ENCODE results near the gene CDKAL1. TPM values are rescaled to one million over a fixed set of nuclear protein-coding genes. Genes with fewer than 3 reads are reported as not detected.

The CDKAL1 gene
- total RNA-seq, 1 experiment from 2014 or later: 16.1 TPM

DNA sequence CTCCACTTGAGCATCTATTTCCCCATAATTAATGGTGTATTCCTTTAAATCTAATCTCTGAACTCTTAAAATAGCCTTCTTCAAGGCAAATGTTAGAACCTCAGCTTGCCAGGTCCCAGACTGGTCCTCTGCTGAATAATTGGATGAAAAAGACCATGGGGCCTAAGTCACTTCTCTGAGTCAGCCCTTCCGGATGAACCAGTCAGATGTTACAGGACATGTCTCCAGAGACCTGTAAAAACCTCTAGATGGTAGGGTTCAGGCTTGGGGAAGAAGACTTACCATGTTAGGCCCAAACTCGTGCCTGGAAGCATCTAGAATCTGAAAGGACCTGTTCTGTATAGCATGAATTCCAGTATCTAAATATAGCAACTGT, 97.3 kb downstream of the CDKAL1 start:
- H3K36me3 ChIP-seq (ENCODE audit: low read depth): no peaks in the 10 kb centered on the region
- H3K4me1 ChIP-seq (replicated peaks; ENCODE audit: insufficient read depth): peaks cover 14% of the 10 kb centered on the region
- H3K4me2 ChIP-seq: peak overlapping the region; percentile 38
- intact Hi-C loops (cut with micrococcal nuclease; ENCODE audit: unreplicated experiment): no loop called here
- ChIA-PET CTCF (no interaction called here), POLR2A (ENCODE audit: unreplicated experiment) (no interaction called here)
- no peak overlapping the region for H3K4me3 ChIP-seq
- H3K27ac ChIP-seq: no peak overlapping the region
- no TSS peak for BruUV-seq (replicated peaks)
- no peaks in the 10 kb centered on the region for H3K27me3 ChIP-seq (ENCODE audit: insufficient read depth, low read depth)
- H3K9me2 ChIP-seq (ENCODE audit: insufficient read depth): no peaks in the 10 kb centered on the region
- TF ChIP-seq EZH2 (IDR thresholded peaks at IDR 0.05; ENCODE audit: low read depth): no peak
- TF ChIP-seq, protein P1, sequence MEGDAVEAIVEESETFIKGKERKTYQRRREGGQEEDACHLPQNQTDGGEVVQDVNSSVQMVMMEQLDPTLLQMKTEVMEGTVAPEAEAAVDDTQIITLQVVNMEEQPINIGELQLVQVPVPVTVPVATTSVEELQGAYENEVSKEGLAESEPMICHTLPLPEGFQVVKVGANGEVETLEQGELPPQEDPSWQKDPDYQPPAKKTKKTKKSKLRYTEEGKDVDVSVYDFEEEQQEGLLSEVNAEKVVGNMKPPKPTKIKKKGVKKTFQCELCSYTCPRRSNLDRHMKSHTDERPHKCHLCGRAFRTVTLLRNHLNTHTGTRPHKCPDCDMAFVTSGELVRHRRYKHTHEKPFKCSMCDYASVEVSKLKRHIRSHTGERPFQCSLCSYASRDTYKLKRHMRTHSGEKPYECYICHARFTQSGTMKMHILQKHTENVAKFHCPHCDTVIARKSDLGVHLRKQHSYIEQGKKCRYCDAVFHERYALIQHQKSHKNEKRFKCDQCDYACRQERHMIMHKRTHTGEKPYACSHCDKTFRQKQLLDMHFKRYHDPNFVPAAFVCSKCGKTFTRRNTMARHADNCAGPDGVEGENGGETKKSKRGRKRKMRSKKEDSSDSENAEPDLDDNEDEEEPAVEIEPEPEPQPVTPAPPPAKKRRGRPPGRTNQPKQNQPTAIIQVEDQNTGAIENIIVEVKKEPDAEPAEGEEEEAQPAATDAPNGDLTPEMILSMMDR (conservative IDR thresholded peaks at IDR 0.05): no peak
- no peak for DNase-seq
- H4K20me1 ChIP-seq (ENCODE audit: insufficient read depth): no peaks in the 10 kb centered on the region
- no peak overlapping the region for H2AFZ ChIP-seq
- no peaks in the 10 kb centered on the region for H3K9me3 ChIP-seq (ENCODE audit: insufficient read depth, low read depth)
- H3K79me2 ChIP-seq (ENCODE audit: low read depth): no peaks in the 10 kb centered on the region
- peaks cover 7% of the 10 kb centered on the region; the same call in 1 of the 2 replicates for H3F3A ChIP-seq (ENCODE audit: insufficient read depth, low read depth)

DNA sequence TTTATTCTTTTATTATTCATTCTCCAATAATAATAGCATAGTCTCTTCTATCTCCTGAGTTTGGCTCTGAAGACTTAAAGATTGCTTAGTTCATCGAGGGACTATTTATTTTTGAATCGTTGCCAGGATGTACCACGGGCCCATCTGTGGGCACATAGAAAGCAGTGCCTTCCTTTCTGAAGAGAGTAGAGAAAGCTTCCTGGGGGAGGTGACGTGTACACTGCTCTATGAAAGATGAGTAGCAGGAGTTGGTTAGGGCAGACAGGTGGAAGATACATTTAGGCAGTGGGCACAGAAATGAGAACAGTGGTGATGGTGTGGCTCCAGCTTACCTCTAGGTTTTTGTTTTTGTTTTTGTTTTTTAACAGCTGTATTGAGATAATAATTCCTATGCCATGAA, 98.4 kb downstream of the CDKAL1 start:
- H3K27me3 ChIP-seq (ENCODE audit: insufficient read depth, low read depth): no peaks in the 10 kb centered on the region
- ChIA-PET CTCF (no interaction called here), POLR2A (ENCODE audit: unreplicated experiment) (no interaction called here)
- no peaks in the 10 kb centered on the region for H3K79me2 ChIP-seq (ENCODE audit: low read depth)
- peaks cover 14% of the 10 kb centered on the region for H3K4me1 ChIP-seq (replicated peaks; ENCODE audit: insufficient read depth)
- no peak overlapping the region for H3K27ac ChIP-seq
- no peaks in the 10 kb centered on the region for H3K9me2 ChIP-seq (ENCODE audit: insufficient read depth)
- H3F3A ChIP-seq (ENCODE audit: insufficient read depth, low read depth): peaks cover 7% of the 10 kb centered on the region; the same call in 1 of the 2 replicates
- TF ChIP-seq, protein P1 (conservative IDR thresholded peaks at IDR 0.05): no peak
- TF ChIP-seq EZH2 (IDR thresholded peaks at IDR 0.05; ENCODE audit: low read depth): no peak
- intact Hi-C loops (cut with micrococcal nuclease; ENCODE audit: unreplicated experiment): no loop called here
- no peak overlapping the region for H3K4me2 ChIP-seq
- no TSS peak for BruUV-seq (replicated peaks)
- no peaks in the 10 kb centered on the region for H3K9me3 ChIP-seq (ENCODE audit: insufficient read depth, low read depth)
- no peak overlapping the region for H3K4me3 ChIP-seq
- no peaks in the 10 kb centered on the region for H3K36me3 ChIP-seq (ENCODE audit: low read depth)
- DNase-seq: no peak
- no peak overlapping the region for H2AFZ ChIP-seq
- no peaks in the 10 kb centered on the region for H4K20me1 ChIP-seq (ENCODE audit: insufficient read depth)

GRCh38 chr6:20633566-20634340, 99.5 kb downstream of the CDKAL1 start:
- peaks cover 7% of the 10 kb centered on the region; the same call in 1 of the 2 replicates for H3F3A ChIP-seq (ENCODE audit: insufficient read depth, low read depth)
- no TSS peak for BruUV-seq (replicated peaks)
- no peaks in the 10 kb centered on the region for H3K36me3 ChIP-seq (ENCODE audit: low read depth)
- intact Hi-C loops (cut with micrococcal nuclease; ENCODE audit: unreplicated experiment): no loop called here
- no peak overlapping the region for H3K4me3 ChIP-seq
- H3K4me1 ChIP-seq (replicated peaks; ENCODE audit: insufficient read depth): peaks cover 14% of the 10 kb centered on the region
- no peaks in the 10 kb centered on the region for H3K27me3 ChIP-seq (ENCODE audit: insufficient read depth, low read depth)
- H3K9me3 ChIP-seq (ENCODE audit: insufficient read depth, low read depth): no peaks in the 10 kb centered on the region
- H4K20me1 ChIP-seq (ENCODE audit: insufficient read depth): no peaks in the 10 kb centered on the region
- TF ChIP-seq EZH2 (IDR thresholded peaks at IDR 0.05; ENCODE audit: low read depth): no peak
- CTCF ChIA-PET: no interaction called here
- POLR2A ChIA-PET (ENCODE audit: unreplicated experiment): no interaction called here
- no peak for DNase-seq
- no peaks in the 10 kb centered on the region for H3K79me2 ChIP-seq (ENCODE audit: low read depth)
- H2AFZ ChIP-seq: no peak overlapping the region
- no peaks in the 10 kb centered on the region for H3K9me2 ChIP-seq (ENCODE audit: insufficient read depth)
- no peak overlapping the region for H3K27ac ChIP-seq
- no peak overlapping the region for H3K4me2 ChIP-seq

DNA sequence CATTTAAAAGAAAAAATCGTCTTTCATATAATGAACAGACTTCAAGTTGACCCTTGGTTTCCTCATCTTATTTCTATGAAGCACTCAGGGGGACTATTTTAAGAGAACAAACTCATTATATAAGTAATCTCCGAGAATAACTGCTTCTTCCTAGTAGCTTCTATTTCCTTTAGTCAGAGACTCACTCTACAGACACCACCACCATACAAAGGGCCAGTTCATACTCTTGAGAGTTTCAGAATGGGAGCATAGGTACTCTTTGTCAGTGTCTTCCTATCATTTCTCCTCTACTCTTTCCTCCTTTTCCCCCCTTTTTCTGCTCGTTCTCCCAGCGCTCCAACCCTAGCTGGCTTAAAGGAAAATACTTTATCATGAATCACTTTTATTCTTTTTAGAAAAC, 104.9 kb downstream of the CDKAL1 start:
- Histone ChIP-seq H3K4me3 (no peak overlapping the region), H3K79me2 (ENCODE audit: low read depth) (no peaks in the 10 kb centered on the region), H3K9me2 (ENCODE audit: insufficient read depth) (no peaks in the 10 kb centered on the region), H3K9me3 (ENCODE audit: insufficient read depth, low read depth) (no peaks in the 10 kb centered on the region), H4K20me1 (ENCODE audit: insufficient read depth) (no peaks in the 10 kb centered on the region), H2AFZ (no peak overlapping the region), H3K36me3 (ENCODE audit: low read depth) (0 out of 2 replicates have a peak, but pooled peaks cover 6% of the 10 kb centered on the region), H3K4me2 (no peak overlapping the region), H3K27me3 (ENCODE audit: insufficient read depth, low read depth) (no peaks in the 10 kb centered on the region), H3F3A (ENCODE audit: insufficient read depth, low read depth) (no peaks in the 10 kb centered on the region), H3K4me1 (replicated peaks; ENCODE audit: insufficient read depth) (no peaks in the 10 kb centered on the region), H3K27ac (no peak overlapping the region)
- no peak for DNase-seq
- ChIA-PET CTCF (no interaction called here), POLR2A (ENCODE audit: unreplicated experiment) (no interaction called here)
- intact Hi-C loops (cut with micrococcal nuclease; ENCODE audit: unreplicated experiment): no loop called here
- BruUV-seq (replicated peaks): no TSS peak
- TF ChIP-seq, protein P1 (conservative IDR thresholded peaks at IDR 0.05): no peak
- TF ChIP-seq EZH2 (IDR thresholded peaks at IDR 0.05; ENCODE audit: low read depth): no peak
